ENCODE results near the gene POU4F3. TPM values are rescaled to one million over a fixed set of nuclear protein-coding genes. Genes with fewer than 3 reads are reported as not detected.
A peak's percentile ranks its signal among the peaks of the same experiment; 100 is the strongest.
"Not testable (repeated sequence)": the region's sequence is repeated elsewhere in the genome, so short reads cannot be mapped to it uniquely, and the experiment has no call there.

POU4F3 gene, protein sequence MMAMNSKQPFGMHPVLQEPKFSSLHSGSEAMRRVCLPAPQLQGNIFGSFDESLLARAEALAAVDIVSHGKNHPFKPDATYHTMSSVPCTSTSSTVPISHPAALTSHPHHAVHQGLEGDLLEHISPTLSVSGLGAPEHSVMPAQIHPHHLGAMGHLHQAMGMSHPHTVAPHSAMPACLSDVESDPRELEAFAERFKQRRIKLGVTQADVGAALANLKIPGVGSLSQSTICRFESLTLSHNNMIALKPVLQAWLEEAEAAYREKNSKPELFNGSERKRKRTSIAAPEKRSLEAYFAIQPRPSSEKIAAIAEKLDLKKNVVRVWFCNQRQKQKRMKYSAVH
- polyA plus RNA-seq (2013, experiment 1 of 2), result not detected
- not detected for polyA plus RNA-seq (2013, experiment 2 of 2)

DNA sequence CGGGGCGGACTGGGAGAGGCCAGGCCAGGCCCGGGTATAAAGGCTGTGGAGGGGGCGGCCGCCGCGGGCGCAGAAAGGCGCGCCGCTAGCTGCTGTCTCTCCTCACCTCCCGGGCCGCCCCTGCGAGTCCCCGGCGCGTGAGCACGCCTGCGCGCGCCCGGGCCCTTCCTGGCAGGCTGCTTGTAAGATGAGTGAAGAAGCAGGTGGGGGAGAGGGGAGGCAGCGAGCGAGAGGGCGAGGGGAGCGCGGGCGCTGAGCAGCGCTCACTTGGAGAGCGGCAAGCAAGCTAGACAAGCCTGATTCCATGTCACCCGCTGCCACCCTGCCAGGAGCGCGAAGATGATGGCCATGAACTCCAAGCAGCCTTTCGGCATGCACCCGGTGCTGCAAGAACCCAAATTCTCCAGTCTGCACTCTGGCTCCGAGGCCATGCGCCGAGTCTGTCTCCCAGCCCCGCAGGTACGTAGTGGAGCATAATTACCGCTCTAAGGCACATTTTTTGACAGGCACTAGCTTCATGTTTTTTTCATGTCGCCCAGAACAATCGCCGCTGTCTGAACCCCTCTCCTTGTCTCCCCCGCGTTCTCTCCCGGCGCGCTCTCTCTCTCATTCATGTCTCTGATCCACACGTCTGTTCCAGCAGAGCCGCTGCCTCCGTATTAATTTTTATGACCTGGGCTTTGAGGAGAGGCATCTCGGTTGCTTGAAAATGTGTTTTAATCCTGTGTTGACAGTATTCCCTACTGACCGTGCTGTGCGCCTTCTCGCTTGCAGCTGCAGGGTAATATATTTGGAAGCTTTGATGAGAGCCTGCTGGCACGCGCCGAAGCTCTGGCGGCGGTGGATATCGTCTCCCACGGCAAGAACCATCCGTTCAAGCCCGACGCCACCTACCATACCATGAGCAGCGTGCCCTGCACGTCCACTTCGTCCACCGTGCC, at the start of gene POU4F3:
POU4F3 (plus strand) TSS at position 66 of the 941 bp plus-strand sequence; CDS start at position 340, 274 bp downstream.
- H3K36me3 ChIP-seq (ENCODE audit: insufficient read depth, low read length), result no peaks in the 10 kb centered on the region
- peak within 1 kb of the TSS; percentile 50 for H3K4me3 ChIP-seq (ENCODE audit: low read length)
- H3K9me3 ChIP-seq (ENCODE audit: insufficient read depth, low read depth, low read length), result no peaks in the 10 kb centered on the region
- peaks cover 17% of the 10 kb centered on the region for H3K4me1 ChIP-seq (ENCODE audit: insufficient read depth, low read length)
- no peak within 1 kb of the TSS for H3K9ac ChIP-seq (ENCODE audit: low read depth, low read length)
- H3K27me3 ChIP-seq (ENCODE audit: insufficient read depth, low read length), result peaks cover 100% of the 10 kb centered on the region
- no peak within 1 kb of the TSS for H3K27ac ChIP-seq (ENCODE audit: low read depth, low read length)
- WGBS, result 2% methylated on average over 70 of the region's 70 CpGs

DNA sequence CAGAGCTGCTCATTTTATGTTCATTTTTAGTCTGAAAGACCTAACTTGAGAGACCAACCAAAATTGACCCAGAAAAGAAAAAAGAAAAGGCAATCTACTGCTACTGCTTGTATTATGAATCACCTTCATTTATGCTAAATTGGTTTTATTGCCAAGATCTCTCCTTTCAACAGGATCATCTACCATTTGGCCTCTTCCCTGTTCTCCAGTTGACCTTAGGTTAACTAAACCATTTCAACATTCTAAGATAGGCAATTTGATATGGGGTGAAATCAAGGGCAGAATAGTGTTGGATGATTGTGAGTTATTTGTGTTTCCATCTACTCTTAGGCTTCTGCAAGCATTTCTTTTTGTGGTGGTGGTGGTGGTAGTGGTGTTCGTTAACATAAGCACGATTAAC, 48.3 kb upstream of the POU4F3 start:
- Histone ChIP-seq H3K36me3 (ENCODE audit: insufficient read depth, low read length) (peaks cover 33% of the 10 kb centered on the region), H3K4me3 (ENCODE audit: low read length) (no peak overlapping the region), H3K27me3 (ENCODE audit: insufficient read depth, low read length) (no peaks in the 10 kb centered on the region), H3K9ac (ENCODE audit: low read depth, low read length) (no peak overlapping the region), H3K9me3 (ENCODE audit: insufficient read depth, low read depth, low read length) (no peaks in the 10 kb centered on the region), H3K27ac (ENCODE audit: low read depth, low read length) (no peak overlapping the region), H3K4me1 (ENCODE audit: insufficient read depth, low read length) (no peaks in the 10 kb centered on the region)
- no CpG with 5 or more reads among the region's 2 CpGs for WGBS

DNA sequence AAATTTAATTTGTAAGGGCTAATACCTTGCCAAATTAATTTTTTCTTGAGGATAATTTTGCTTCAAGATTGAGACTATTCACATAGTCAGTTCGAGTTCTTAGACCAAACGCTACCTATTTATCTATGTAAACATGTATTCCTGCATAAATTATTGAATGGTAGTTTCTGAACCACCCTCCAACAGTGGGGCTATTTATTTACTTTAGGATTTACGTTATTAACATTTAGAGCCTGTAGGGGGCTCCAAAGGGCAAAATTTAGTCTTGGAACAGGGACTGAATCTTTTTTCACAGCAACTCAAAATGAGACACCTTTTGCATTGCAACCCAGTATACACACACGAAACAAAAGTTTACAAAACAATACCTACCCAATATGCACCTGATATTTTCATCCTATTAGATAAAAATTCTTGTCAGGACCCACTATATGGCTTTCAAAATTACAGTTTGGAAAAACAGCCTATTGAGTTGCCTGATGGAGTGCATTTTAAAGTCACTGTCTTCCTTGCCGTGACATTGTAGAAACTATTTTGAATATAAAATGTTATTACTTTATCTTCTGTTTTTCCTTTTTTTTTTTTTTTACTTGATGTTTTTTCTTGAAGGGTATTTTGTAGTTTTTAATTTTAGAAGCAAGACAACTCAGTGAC, 47.1 kb upstream of the POU4F3 start:
- H3K4me3 ChIP-seq (ENCODE audit: low read length), result no peak overlapping the region
- H3K27me3 ChIP-seq (ENCODE audit: insufficient read depth, low read length), result no peaks in the 10 kb centered on the region
- 29% methylated on average over 4 of the region's 5 CpGs for WGBS
- no peak overlapping the region for H3K9ac ChIP-seq (ENCODE audit: low read depth, low read length)
- H3K27ac ChIP-seq (ENCODE audit: low read depth, low read length), result no peak overlapping the region
- no peaks in the 10 kb centered on the region for H3K4me1 ChIP-seq (ENCODE audit: insufficient read depth, low read length)
- no peaks in the 10 kb centered on the region for H3K9me3 ChIP-seq (ENCODE audit: insufficient read depth, low read depth, low read length)
- peaks cover 21% of the 10 kb centered on the region for H3K36me3 ChIP-seq (ENCODE audit: insufficient read depth, low read length)

DNA sequence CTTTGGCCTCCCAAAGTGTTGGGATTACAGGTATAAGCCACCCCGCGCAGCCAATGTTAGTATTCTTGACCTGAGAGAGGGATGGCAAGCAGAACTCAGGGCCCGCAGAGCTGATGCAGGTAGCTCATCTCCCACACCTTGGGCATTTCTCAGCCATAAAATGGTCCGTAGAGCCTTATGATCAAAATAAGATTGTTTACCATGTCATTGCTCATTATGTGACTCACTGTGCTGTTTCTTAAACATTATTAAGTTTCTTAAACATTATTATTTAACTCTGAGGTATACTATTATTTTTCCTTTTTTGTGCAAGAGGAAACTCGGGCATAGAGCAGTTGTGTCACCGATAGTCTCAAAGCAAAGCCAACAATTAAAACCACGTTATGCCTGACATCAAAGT, 42.4 kb upstream of the POU4F3 start:
- peaks cover 3% of the 10 kb centered on the region; the same call in 1 of the 2 replicates for H3K27me3 ChIP-seq (ENCODE audit: insufficient read depth, low read length)
- no peak overlapping the region for H3K27ac ChIP-seq (ENCODE audit: low read depth, low read length)
- no peaks in the 10 kb centered on the region for H3K36me3 ChIP-seq (ENCODE audit: insufficient read depth, low read length)
- WGBS, result 95% methylated on average over 7 of the region's 7 CpGs
- H3K9me3 ChIP-seq (ENCODE audit: insufficient read depth, low read depth, low read length), result no peaks in the 10 kb centered on the region
- H3K4me1 ChIP-seq (ENCODE audit: insufficient read depth, low read length), result no peaks in the 10 kb centered on the region
- no peak overlapping the region for H3K9ac ChIP-seq (ENCODE audit: low read depth, low read length)
- no peak overlapping the region for H3K4me3 ChIP-seq (ENCODE audit: low read length)

DNA sequence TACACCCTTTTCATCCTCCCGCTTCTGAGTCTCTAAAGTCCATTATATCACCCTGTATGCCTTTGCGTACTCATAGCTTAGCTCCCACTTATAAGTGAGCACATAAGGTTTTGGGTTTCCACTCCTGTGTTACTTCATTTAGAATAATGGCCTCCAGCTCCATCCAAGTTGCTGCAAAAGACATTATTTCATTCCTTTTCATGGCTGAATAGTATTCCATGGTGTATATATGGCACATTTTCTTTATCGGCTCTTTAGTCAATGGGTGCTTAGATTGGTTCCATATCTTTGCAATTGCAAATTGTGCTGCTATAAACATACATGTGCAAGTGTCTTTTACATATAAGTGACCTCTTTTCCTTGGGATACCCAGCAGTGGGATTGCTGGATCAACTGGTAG, 39.7 kb upstream of the POU4F3 start:
- H3K9ac ChIP-seq (ENCODE audit: low read depth, low read length); H3K4me3 ChIP-seq (ENCODE audit: low read length); H3K27ac ChIP-seq (ENCODE audit: low read depth, low read length): not testable (repeated sequence)

DNA sequence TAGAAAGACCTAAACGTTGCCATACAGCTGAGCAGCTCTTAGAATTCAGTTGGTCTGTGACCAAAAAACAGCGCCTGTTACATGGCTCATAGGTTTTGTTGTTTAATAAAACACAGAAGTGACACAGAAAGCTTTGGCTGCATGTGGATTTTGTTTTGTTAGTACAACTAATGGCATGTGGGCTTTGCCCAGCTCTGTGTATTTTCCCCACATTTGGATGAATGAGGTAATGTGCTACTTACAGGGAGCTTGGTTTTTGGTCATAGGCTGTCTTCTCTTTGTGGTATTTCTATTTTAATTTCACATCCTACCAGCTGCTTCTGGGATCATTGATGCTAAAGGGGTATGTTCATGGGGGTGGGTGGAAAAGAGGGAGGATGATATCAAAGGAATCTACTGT, 37.0 kb upstream of the POU4F3 start:
- 79% methylated on average over 2 of the region's 2 CpGs for WGBS
- Histone ChIP-seq H3K27me3 (ENCODE audit: insufficient read depth, low read length) (peaks cover 3% of the 10 kb centered on the region; the same call in 1 of the 2 replicates), H3K9me3 (ENCODE audit: insufficient read depth, low read depth, low read length) (no peaks in the 10 kb centered on the region), H3K4me3 (ENCODE audit: low read length) (no peak overlapping the region), H3K27ac (ENCODE audit: low read depth, low read length) (no peak overlapping the region), H3K36me3 (ENCODE audit: insufficient read depth, low read length) (no peaks in the 10 kb centered on the region), H3K4me1 (ENCODE audit: insufficient read depth, low read length) (no peaks in the 10 kb centered on the region), H3K9ac (ENCODE audit: low read depth, low read length) (no peak overlapping the region)

More for the DNA sequence above, 39.7 kb upstream of the POU4F3 start:
- WGBS, result over 99% methylated on average over 3 of the region's 3 CpGs
- not testable (repeated sequence) for H3K4me1 ChIP-seq (ENCODE audit: insufficient read depth, low read length); H3K9me3 ChIP-seq (ENCODE audit: insufficient read depth, low read depth, low read length); H3K27me3 ChIP-seq (ENCODE audit: insufficient read depth, low read length); H3K36me3 ChIP-seq (ENCODE audit: insufficient read depth, low read length)

DNA sequence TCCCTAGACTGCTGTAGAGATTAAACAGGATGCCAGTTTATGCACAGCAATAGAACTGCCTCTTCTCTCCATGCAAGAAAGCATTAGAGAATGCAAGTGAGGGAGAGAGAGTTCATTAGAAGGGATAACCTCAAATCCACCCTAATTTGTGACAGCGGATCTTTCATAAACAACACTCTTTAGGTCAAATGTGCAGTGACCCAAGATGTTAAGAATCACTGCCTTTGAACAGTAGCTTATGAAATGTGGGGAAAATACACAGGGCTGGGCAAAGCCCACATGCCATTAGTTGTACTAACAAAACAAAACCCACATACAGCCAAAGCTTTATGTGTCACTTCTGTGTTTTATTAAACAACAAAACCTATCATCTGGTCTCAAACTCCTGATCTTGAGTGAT, 36.2 kb upstream of the POU4F3 start:
- H3K9me3 ChIP-seq (ENCODE audit: insufficient read depth, low read depth, low read length), result no peaks in the 10 kb centered on the region
- no CpG with 5 or more reads among the region's 1 CpG for WGBS

DNA sequence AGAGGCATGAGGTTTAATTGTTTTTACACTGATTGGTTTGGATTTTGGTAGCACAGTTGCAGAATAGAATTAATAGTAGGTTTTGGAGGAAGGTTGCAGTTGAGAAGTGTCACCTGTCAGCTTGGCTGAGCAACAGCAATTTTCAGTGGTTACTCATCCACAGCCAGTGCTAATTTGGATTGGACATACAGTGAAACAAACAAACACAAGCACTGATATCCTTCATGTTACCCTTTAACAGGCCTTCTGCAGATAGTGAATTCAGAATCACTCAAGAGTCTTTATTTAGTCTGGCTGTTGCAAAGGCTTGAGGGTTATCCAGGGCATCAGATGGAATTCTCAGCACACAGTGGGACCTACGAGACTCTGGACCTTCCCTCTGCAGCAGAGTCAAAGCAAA, 31.8 kb upstream of the POU4F3 start:
- Histone ChIP-seq H3K27me3 (ENCODE audit: insufficient read depth, low read length) (no peaks in the 10 kb centered on the region), H3K4me1 (ENCODE audit: insufficient read depth, low read length) (no peaks in the 10 kb centered on the region), H3K4me3 (ENCODE audit: low read length) (no peak overlapping the region), H3K9ac (ENCODE audit: low read depth, low read length) (no peak overlapping the region), H3K36me3 (ENCODE audit: insufficient read depth, low read length) (no peaks in the 10 kb centered on the region), H3K9me3 (ENCODE audit: insufficient read depth, low read depth, low read length) (no peaks in the 10 kb centered on the region), H3K27ac (ENCODE audit: low read depth, low read length) (no peak overlapping the region)
- 86% methylated on average over 1 of the region's 1 CpG for WGBS

More for the DNA sequence above, 36.2 kb upstream of the POU4F3 start:
- no peaks in the 10 kb centered on the region for H3K4me1 ChIP-seq (ENCODE audit: insufficient read depth, low read length)
- peaks cover 3% of the 10 kb centered on the region; the same call in 1 of the 2 replicates for H3K27me3 ChIP-seq (ENCODE audit: insufficient read depth, low read length)
- H3K9ac ChIP-seq (ENCODE audit: low read depth, low read length), result no peak overlapping the region
- H3K4me3 ChIP-seq (ENCODE audit: low read length), result no peak overlapping the region
- no peaks in the 10 kb centered on the region for H3K36me3 ChIP-seq (ENCODE audit: insufficient read depth, low read length)
- H3K27ac ChIP-seq (ENCODE audit: low read depth, low read length), result no peak overlapping the region

DNA sequence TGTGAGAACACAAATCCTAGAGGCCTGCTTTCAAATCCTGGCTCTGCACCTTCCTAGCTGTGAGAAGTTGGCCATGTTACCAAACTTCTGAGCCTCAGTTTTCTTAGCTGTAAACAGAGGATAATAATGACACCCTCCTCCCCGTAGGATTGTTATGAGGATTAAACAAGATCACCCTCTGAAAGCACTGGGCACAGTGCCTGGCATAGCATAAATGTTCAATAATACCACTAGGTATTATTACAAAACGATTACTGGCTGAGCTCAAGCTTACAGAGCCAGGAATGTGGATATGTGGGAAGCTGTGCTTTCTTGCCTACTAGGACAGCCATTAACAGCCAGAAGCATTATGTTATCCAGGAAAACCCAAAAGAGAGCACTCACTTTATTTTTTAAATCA, 30.8 kb upstream of the POU4F3 start:
- Histone ChIP-seq H3K9ac (ENCODE audit: low read depth, low read length) (no peak overlapping the region), H3K27ac (ENCODE audit: low read depth, low read length) (no peak overlapping the region), H3K9me3 (ENCODE audit: insufficient read depth, low read depth, low read length) (no peaks in the 10 kb centered on the region), H3K4me1 (ENCODE audit: insufficient read depth, low read length) (no peaks in the 10 kb centered on the region), H3K27me3 (ENCODE audit: insufficient read depth, low read length) (no peaks in the 10 kb centered on the region), H3K4me3 (ENCODE audit: low read length) (no peak overlapping the region), H3K36me3 (ENCODE audit: insufficient read depth, low read length) (no peaks in the 10 kb centered on the region)
- 88% methylated on average over 2 of the region's 2 CpGs for WGBS

DNA sequence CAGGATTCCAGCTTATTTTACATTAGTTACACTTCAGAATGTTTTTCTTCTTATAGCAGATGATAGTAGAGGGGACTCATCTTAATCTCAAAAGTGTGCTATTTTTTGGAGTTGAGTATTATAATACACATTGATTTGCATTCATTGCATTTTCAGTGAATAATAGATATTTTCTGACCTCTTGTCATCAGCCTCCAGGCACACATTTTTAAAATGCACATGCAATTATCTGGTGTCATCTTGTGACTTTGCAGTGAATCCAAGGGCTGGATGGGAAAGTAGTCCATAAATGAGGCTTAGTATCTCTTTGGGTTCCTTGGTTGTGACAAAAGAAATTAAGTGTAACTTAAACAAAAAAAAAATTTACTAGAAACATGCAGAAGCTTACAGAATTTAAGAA, 28.1 kb upstream of the POU4F3 start:
- Histone ChIP-seq H3K4me1 (ENCODE audit: insufficient read depth, low read length) (no peaks in the 10 kb centered on the region), H3K27me3 (ENCODE audit: insufficient read depth, low read length) (no peaks in the 10 kb centered on the region), H3K4me3 (ENCODE audit: low read length) (no peak overlapping the region), H3K36me3 (ENCODE audit: insufficient read depth, low read length) (no peaks in the 10 kb centered on the region), H3K9ac (ENCODE audit: low read depth, low read length) (no peak overlapping the region), H3K9me3 (ENCODE audit: insufficient read depth, low read depth, low read length) (no peaks in the 10 kb centered on the region), H3K27ac (ENCODE audit: low read depth, low read length) (no peak overlapping the region)

DNA sequence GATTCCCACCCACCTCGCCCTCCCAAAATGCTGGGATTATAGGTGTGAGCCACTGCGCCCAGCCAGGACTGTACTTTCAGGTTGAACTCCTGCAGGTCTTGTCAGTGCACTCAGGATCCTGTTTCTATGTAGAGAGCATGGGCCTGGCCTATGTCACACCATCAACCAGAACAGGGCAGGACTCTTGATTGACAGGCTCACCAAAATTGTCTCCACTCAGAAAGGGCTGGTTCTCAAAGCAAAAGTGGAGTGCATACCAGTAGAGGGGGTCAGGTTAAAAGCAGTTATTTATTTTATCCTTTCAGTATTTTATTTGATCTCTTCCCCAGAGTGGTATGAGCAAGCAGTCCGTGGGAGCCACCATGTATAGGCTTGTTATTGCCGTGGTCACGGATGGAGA, 27.4 kb upstream of the POU4F3 start:
- H3K4me3 ChIP-seq (ENCODE audit: low read length), result no peak overlapping the region
- H3K9ac ChIP-seq (ENCODE audit: low read depth, low read length), result no peak overlapping the region
- no peaks in the 10 kb centered on the region for H3K9me3 ChIP-seq (ENCODE audit: insufficient read depth, low read depth, low read length)
- no peaks in the 10 kb centered on the region for H3K36me3 ChIP-seq (ENCODE audit: insufficient read depth, low read length)
- WGBS, result 91% methylated on average over 5 of the region's 5 CpGs
- no peak overlapping the region for H3K27ac ChIP-seq (ENCODE audit: low read depth, low read length)
- no peaks in the 10 kb centered on the region for H3K27me3 ChIP-seq (ENCODE audit: insufficient read depth, low read length)
- H3K4me1 ChIP-seq (ENCODE audit: insufficient read depth, low read length), result no peaks in the 10 kb centered on the region
